K562 (cell line): ENCODE data around the gene BCO1. TPM values are rescaled to one million over a fixed set of nuclear protein-coding genes. Genes with fewer than 3 reads are reported as not detected.

Experiments
- ATAC-seq: fragments of 200-7000 bp; cut with Tn5 transposase; 3 replicates; pipeline ENCODE4 v1.9.1; 2020; ENCODE audit warnings: moderate library complexity
- BruUV-seq: library from RNA; stranded (reverse); fragments of 400-500 nt; replicated peaks from 2 replicates; lab custom pipeline; 2021; lab: Mats Ljungman, UMichigan
- CTCF ChIA-PET: fragments of 300-600 bp; formaldehyde crosslinking; extraction: SDS; loops from one replicate; lab custom pipeline; 2021; ENCODE audit warnings: low intra/inter-chr PET ratio; lab: Yijun Ruan, JAX
- POLR2A ChIA-PET: fragments of 300-600, 350-650 bp; sonication (Branson Sonifier 250); formaldehyde crosslinking; extraction: SDS; loops from one replicate; lab custom pipeline; 2021; ENCODE audit warnings: antibody characterized with exemption, inconsistent platforms; lab: Yijun Ruan, JAX
- DNase-seq, 4 experiments: peaks; one replicate each; pipeline versions ENCODE4 v3.0.0 to v3.0.0-alpha.2; 2011 to 2018; ENCODE audit warnings: low spot score in 3 of 4, mixed read lengths in 3 of 4; ENCODE audit errors: extremely low read depth in 1 of 4
- FAIRE-seq: peaks from 2 replicates; lab custom pipeline; 2011; peaks lifted over from hg19 to GRCh38; lab: Jason Lieb, UNC
- H2AFZ ChIP-seq: 2 replicates; pipeline ENCODE4 v1.6.0; 2011; ENCODE audit warnings: low read depth, low read length, control low read depth, inconsistent platforms
- H3K27ac ChIP-seq: fragments of 200-600 bp; 3 replicates; pipeline ENCODE4 v1.8.0; 2011; ENCODE audit warnings: low read depth, mild to moderate bottlenecking, control low read depth, inconsistent platforms, low read length, moderate library complexity, mixed read lengths; ENCODE audit errors: extremely low read depth
- H3K27me3 ChIP-seq, 2 experiments: fragments of 300-600 bp in 1 of 2; 2 replicates in 1 of 2; 3 replicates in 1 of 2; pipeline versions ENCODE4 v1.6.0 to v1.8.0; 2011; ENCODE audit warnings: inconsistent platforms in 2 of 2, low read length in 2 of 2, mild to moderate bottlenecking in 1 of 2, mixed read lengths in 1 of 2, moderate library complexity in 1 of 2; ENCODE audit not compliant: control insufficient read depth in 2 of 2, insufficient read depth in 2 of 2
- H3K36me3 ChIP-seq: fragments of 300-600 bp; 3 replicates; pipeline ENCODE4 v1.8.0; 2011; ENCODE audit warnings: mild to moderate bottlenecking, low read length, inconsistent platforms; ENCODE audit not compliant: control insufficient read depth, insufficient read depth
- H3K4me1 ChIP-seq, 2 experiments: fragments of 200-600 bp in 1 of 2; replicated peaks in 1 of 2; 2 replicates in 1 of 2; 3 replicates in 1 of 2; pipeline versions ENCODE4 v1.5.1 to v1.8.0; 2011; ENCODE audit warnings: inconsistent platforms in 2 of 2, low read length in 2 of 2, mild to moderate bottlenecking in 1 of 2, mixed read lengths in 1 of 2, moderate library complexity in 1 of 2; ENCODE audit not compliant: control insufficient read depth in 2 of 2, insufficient read depth in 2 of 2
- H3K4me2 ChIP-seq: 2 replicates; pipeline ENCODE4 v1.6.1; 2011; ENCODE audit warnings: low read length, control low read depth, inconsistent platforms, mixed read lengths; ENCODE audit not compliant: insufficient read depth
- H3K4me3 ChIP-seq: fragments of 200-600 bp; sonication (generic), shearing (Covaris generic); 2 replicates; pipeline ENCODE4 v1.5.1; 2016; ENCODE audit warnings: control low read depth, inconsistent platforms
- H3K79me2 ChIP-seq: fragments of 200-600 bp; 3 replicates; pipeline ENCODE4 v1.8.0; 2011; ENCODE audit warnings: low read length, inconsistent platforms; ENCODE audit not compliant: control insufficient read depth, insufficient read depth
- H3K9ac ChIP-seq, 2 experiments: 2 replicates each; pipeline versions ENCODE4 v1.6.0 to v1.6.1; 2011; ENCODE audit warnings: low read depth in 2 of 2, low read length in 2 of 2, control low read depth in 1 of 2, inconsistent platforms in 1 of 2, mild to moderate bottlenecking in 1 of 2, mixed read lengths in 1 of 2; ENCODE audit not compliant: insufficient read depth in 1 of 2
- H3K9me1 ChIP-seq: one replicate; pipeline ENCODE4 v1.6.0; 2011; ENCODE audit warnings: inconsistent platforms, mild to moderate bottlenecking, low read length, moderate library complexity; ENCODE audit not compliant: control insufficient read depth, insufficient read depth
- H3K9me3 ChIP-seq: replicated peaks from 2 replicates; pipeline ENCODE4 v1.5.1; 2011; ENCODE audit warnings: low read depth, low read length, inconsistent platforms; ENCODE audit not compliant: control insufficient read depth, insufficient read depth
- H4K20me1 ChIP-seq: replicated peaks from 2 replicates; pipeline ENCODE4 v1.6.1; 2011; ENCODE audit warnings: low read length, inconsistent platforms, mixed read lengths; ENCODE audit not compliant: control insufficient read depth, insufficient read depth
- L3MBTL2 ChIP-seq: fragments of 450-650 bp; IDR thresholded peaks from 2 replicates; pipeline ENCODE4 v1.6.1; 2016; ENCODE audit warnings: mild to moderate bottlenecking, moderate library complexity
- PHB ChIP-seq: fragments of 250-450 bp; sonication (Bioruptor Pico); IDR thresholded peaks from 2 replicates; pipeline ENCODE4 v1.5.0; 2021
- TRIM24 ChIP-seq, 2 experiments: fragments of 450-650 bp; IDR thresholded peaks; 2 replicates each; pipeline ENCODE4 v1.6.1; 2016
- WGBS: fragments of 100-300 bp; shearing (Covaris generic); methylation state at CpG from one replicate; pipeline ENCODE4 v1.1.6; 2016; ENCODE audit warnings: low coverage, mixed read lengths; ENCODE audit not compliant: insufficient coverage; ENCODE audit errors: missing lambda C conversion rate; 5-methylcytosine and 5-hydroxymethylcytosine counted together
- in situ Hi-C: fragments of 300-500 bp; cut with MboI; formaldehyde crosslinking; loops from 4 replicates; pipeline ENCODE4 v1.15.0; 2018; ENCODE audit warnings: inconsistent platforms, mixed read lengths
- intact Hi-C: fragments of 100-400 bp; cut with micrococcal nuclease; formaldehyde crosslinking; loops from 2 replicates; pipeline ENCODE4 v1.14.2; 2022
- polyA plus RNA-seq, 8 experiments: library from polyadenylated mRNA; depleted of rRNA in 4 of 8; stranded (reverse) in 5 of 8; unstranded in 3 of 8; fragments of >200 nt; fragmentation: Nextera tagmentation in 2 of 8; fragmentation: Illumina TruSeq in 1 of 8; extraction: Ambion mirVana in 2 of 8; extraction: Trizol in 1 of 8; gene quantifications; 2 replicates each; pipeline versions ENCODE4 v1.2.1 to v1.2.3, GENCODE V29; 2011 to 2014; ENCODE audit warnings: inconsistent platforms in 1 of 8, missing spikeins in 1 of 8
- total RNA-seq, 7 experiments: library from RNA; depleted of rRNA in 6 of 7; stranded (reverse); fragments of >200 nt in 6 of 7; fragmentation: Illumina TruSeq in 2 of 7; extraction: Trizol in 2 of 7; gene quantifications; 2 replicates each; pipeline versions ENCODE4 v1.2.1 to v1.2.3, GENCODE V29; 2011 to 2021; ENCODE audit warnings: low replicate concordance in 1 of 7

BCO1 gene
- total and polyA plus RNA-seq, 9 of the 15 experiments (the other 6 are each of a cell fraction or from before 2014, with no cell fraction given) = not detected

GRCh38 chr16:81324808-81325207, 86.3 kb downstream of the BCO1 start:
- Histone ChIP-seq H3K4me3 (no peak overlapping the region), H3K27ac (no peak overlapping the region), H3K36me3 (peaks cover 8% of the 10 kb centered on the region; the same call in 2 of the 3 replicates), H3K9ac (no peak overlapping the region), H4K20me1 (peaks cover 9% of the 10 kb centered on the region; the same call in 1 of the 2 replicates), H3K27me3 (no peaks in the 10 kb centered on the region), H3K9me1 (no peaks in the 10 kb centered on the region), H3K4me2 (no peak overlapping the region), H3K4me1 (peaks cover 0 to 4% of the 10 kb centered on the region in 2 experiments; a peak in 3 of 5 replicates), H3K9me3 (no peaks in the 10 kb centered on the region), H3K79me2 (peaks cover 50% of the 10 kb centered on the region), H2AFZ (no peak overlapping the region)
- no peak for FAIRE-seq
- WGBS = 97% methylated on average over 6 of the region's 6 CpGs
- POLR2A ChIA-PET = interaction anchor here (0.5 to 2.0 kb wide), 3 partner anchors 11 to 347 kb away, joined by 3 to 11 read pairs (median 3); partner anchors contain the start of gene GAN
- CTCF ChIA-PET = no interaction called here
- no TSS peak for BruUV-seq
- in situ Hi-C loops = no loop called here
- intact Hi-C loops = no loop called here
- no peak for DNase-seq
- TF ChIP-seq PHB (CRISPR knock-in tag) = no peak
- ATAC-seq = no peak

DNA sequence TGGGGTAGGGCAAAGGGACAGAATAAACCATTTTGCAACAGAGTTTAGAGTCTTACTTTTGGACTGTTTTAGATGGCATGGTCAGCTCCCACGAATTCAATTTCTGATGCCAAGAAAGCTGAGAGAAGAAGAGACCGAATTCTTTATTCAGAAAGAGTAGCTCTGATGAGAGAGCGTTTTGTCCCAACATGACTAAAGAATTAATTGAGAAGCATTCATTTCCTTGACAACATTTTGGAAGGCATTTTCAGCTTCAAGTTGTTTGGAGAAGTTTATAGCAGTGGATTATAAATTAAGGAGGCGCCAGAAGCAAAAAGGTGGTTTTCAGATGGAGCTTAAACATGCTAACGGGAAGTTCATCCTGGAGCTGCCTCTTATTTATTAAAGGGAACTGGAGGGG, 88.5 kb downstream of the BCO1 start:
- no peaks in the 10 kb centered on the region for H3K9me3 ChIP-seq
- H2AFZ ChIP-seq = no peak overlapping the region
- no peaks in the 10 kb centered on the region for H3K9me1 ChIP-seq
- no TSS peak for BruUV-seq
- peaks cover 8% of the 10 kb centered on the region; the same call in 2 of the 3 replicates for H3K36me3 ChIP-seq
- in situ Hi-C loops = no loop called here
- no peak for DNase-seq
- peaks cover 28% of the 10 kb centered on the region for H3K79me2 ChIP-seq
- H3K4me2 ChIP-seq = no peak overlapping the region
- no peak overlapping the region for H3K9ac ChIP-seq
- no peak for ATAC-seq
- intact Hi-C loops = no loop called here
- no peaks in the 10 kb centered on the region for H3K27me3 ChIP-seq
- H3K4me3 ChIP-seq = no peak overlapping the region
- FAIRE-seq = no peak
- CTCF ChIA-PET = no interaction called here
- H3K27ac ChIP-seq = no peak overlapping the region
- TF ChIP-seq TRIM24 (IDR thresholded peaks at IDR 0.05) (no peak), L3MBTL2 (no peak)
- POLR2A ChIA-PET = interaction anchor here (0.6 to 1.8 kb wide), 5 partner anchors 8 to 571 kb away, joined by 3 to 5 read pairs (median 3); partner anchors contain the start of gene GAN
- H3K4me1 ChIP-seq = no peaks in the 10 kb centered on the region
- WGBS = 78% methylated on average over 5 of the region's 5 CpGs
- H4K20me1 ChIP-seq = peaks cover 9% of the 10 kb centered on the region; the same call in 1 of the 2 replicates
